ENCODE results near the gene ABHD17A.
A peak's percentile ranks its signal among the peaks of the same experiment; 100 is the strongest.

ABHD17A gene

GRCh38 chr19:1850809-1851653 is 34.3 kb downstream of the ABHD17A start:
- no peak for DNase-seq

- no peak for DNase-seq
These were observed 35.4 kb downstream of the ABHD17A start for GRCh38 chr19:1849886-1850398.

- DNase-seq, result no peak
These were observed 36.2 kb downstream of the ABHD17A start for GRCh38 chr19:1849132-1849474.

- DNase-seq, result peak; percentile 93
These were observed 36.7 kb downstream of the ABHD17A start, which contains the start of gene REXO1 for GRCh38 chr19:1848399-1849131. REXO1 (minus strand) TSS chr19:1848483; CDS start chr19:1848358, 125 bp downstream.

DNA sequence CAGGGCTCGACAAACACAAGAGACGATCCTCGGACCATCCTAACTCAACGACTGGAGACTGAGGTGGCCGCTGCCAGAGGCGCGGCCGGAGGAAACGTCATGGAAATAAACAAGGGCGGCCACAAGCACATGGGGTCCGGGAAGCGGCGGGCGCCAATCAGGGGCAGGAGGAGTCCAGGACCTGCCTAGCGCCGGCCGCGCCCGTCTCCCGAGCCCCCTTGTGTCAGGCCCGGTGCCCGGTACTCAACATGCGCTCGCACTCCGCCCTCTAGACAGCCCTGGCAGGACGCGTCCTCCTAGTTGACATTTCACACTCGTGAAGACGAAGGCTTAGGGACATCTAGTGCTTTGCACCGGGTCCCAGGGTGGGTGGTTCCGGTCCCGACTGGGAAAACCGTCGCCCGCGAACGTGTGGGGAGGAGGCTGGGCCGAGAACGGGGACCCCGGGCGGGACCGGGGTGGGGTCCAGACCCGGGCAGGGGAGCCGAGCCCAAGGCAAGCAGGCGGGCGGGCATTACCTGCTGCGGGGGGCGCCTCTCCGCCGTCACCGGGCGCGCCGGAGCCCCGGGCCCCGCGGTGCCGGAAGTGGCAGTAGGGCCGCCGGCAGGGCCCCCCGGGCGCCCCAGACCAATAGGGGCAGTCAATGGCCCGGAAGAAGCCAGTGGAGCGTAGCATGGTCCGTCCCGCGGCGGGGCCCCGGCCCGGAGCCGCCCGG is 37.5 kb downstream of the ABHD17A start:
- DNase-seq, result no peak

- DNase-seq, result no peak
These were observed 38.0 kb downstream of the ABHD17A start for GRCh38 chr19:1847348-1847683.

GRCh38 chr19:1846517-1847204 is 38.6 kb downstream of the ABHD17A start:
- no peak for DNase-seq

GRCh38 chr19:1845642-1846041 is 39.7 kb downstream of the ABHD17A start:
- no peak for DNase-seq

- no peak for DNase-seq
These were observed 40.2 kb downstream of the ABHD17A start for GRCh38 chr19:1845125-1845515.

GRCh38 chr19:1844513-1845124 is 40.7 kb downstream of the ABHD17A start:
- DNase-seq, result no peak

GRCh38 chr19:1843646-1844394 is 41.5 kb downstream of the ABHD17A start:
- no peak for DNase-seq

DNA sequence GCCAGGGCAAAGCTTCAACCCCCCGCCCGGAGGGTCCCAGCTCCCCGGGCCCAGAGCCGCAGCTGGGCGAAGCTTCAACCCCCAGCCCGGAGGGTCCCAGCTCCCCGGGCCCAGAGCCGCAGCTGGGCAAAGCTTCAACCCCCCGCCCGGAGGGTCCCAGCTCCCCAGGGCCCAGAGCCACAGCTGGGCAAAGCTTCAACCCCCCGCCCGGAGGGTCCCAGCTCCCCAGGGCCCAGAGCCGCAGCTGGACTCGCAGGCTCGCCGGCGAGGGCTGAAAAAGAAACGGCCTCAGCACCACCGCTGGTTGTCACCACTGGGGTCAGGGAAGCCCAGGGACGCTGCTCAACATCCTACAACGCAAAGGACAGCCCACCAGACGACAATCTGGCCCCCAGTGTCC is 42.2 kb downstream of the ABHD17A start:
- no peak for DNase-seq

GRCh38 chr19:1841209-1841924 is 43.9 kb downstream of the ABHD17A start:
- no peak for DNase-seq

DNA sequence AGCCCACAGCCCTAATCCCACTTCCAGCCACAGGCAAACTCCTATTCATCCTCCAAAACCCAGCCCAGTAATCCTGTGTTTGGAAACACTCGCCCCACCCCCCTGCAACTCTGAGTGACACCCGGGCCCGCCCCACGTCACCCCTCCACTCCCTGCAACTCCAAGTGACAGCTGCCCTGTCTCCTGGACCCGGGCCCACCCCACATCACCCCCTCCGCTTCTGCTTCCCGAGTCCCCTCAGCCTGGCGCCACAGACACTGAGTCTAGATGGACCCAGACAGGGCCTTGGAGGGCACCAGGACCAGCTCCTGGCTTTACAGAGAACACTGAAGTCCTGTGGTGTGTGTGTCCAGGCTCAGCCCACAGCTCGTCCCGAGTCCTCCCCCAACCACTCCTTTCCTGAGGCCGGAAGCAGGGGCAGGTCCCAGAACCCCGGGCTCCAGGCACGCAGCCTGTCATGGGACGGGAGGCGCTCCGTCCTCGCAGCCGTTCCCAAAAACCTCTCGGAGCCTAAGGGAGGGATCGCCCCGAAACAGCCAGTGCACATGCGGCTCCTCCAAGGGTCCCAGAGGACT is 44.7 kb downstream of the ABHD17A start:
- DNase-seq, result no peak

- DNase-seq, result no peak
These were observed 45.4 kb downstream of the ABHD17A start for GRCh38 chr19:1839658-1840540.

GRCh38 chr19:1837625-1838105 is 47.6 kb downstream of the ABHD17A start:
- no peak for DNase-seq

DNA sequence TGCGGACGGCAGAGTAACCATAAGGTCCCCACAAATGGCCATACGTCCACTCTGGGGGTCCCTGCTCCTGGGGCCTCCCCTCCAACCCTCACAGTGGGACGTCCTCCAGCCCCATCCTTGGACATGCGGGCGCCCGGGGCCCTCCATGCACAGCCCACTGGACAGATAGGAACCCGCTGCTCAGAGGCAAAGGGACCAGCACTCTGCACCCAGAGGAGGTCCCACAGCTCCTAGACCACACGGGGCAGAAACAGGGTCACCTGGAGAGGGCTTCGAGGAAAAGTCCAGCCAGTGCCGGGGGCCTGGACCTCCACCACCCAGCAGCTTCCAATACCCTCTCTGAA is 48.1 kb downstream of the ABHD17A start:
- no peak for DNase-seq

- DNase-seq, result no peak
These were observed 48.7 kb downstream of the ABHD17A start for GRCh38 chr19:1836458-1837221.

DNA sequence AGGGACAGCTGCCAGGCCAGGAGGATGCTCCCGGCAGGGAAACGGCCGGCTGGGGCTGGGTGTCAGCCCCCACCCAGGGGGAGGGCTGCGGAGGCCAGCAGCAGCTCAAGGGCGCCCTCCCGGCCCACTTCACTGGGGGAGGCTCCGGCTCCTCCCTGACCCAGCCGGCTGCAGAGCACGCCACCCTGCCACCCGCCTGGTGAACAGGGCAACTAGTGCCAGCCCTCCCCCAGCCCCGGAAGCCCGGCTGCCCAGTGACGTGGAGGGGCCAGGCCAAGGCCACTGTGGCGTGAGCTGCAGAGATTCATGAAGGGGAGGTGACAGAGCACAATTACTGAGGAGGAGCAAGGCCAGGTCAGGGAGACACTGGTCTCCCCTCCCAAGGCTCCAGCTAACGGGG is 51.8 kb downstream of the ABHD17A start:
- no peak for DNase-seq
